ENCODE measurements around the gene SCAANT1. TPM values are rescaled to one million over a fixed set of nuclear protein-coding genes. Genes with fewer than 3 reads are reported as not detected.

The SCAANT1 gene
- not detected for total RNA-seq

- H3K36me3 ChIP-seq = no peaks in the 10 kb centered on the region
- peak within 1 kb of the TSS; percentile 98 to 100 for H3K27ac ChIP-seq
- H3K9me3 ChIP-seq = no peaks in the 10 kb centered on the region
- DNase-seq = peak; percentile 91 to 92
- intact Hi-C loops (cut with DNase I; ENCODE audit: low total_unique reads) = no loop called here
- peak; percentile 57 to 71 for TF ChIP-seq POLR2A (IDR thresholded peaks at IDR 0.05)
- peak in 2 of 4 experiments; percentile 38 to 59 for TF ChIP-seq CTCF (IDR thresholded peaks at IDR 0.05)
- H3K4me1 ChIP-seq = peaks cover 2 to 5% of the 10 kb centered on the region in 2 donors
- peak within 1 kb of the TSS; percentile 62 to 99 for H3K4me3 ChIP-seq
- no peaks in the 10 kb centered on the region for H3K27me3 ChIP-seq
Observed at GRCh38 chr3:63911873-63912767, at the start of gene SCAANT1. TSS of gene SCAANT1 (minus strand) at chr3:63912383.

- no peak for DNase-seq
- H3K27ac ChIP-seq = peak overlapping the region; percentile 22 to 79
- H3K9me3 ChIP-seq = no peaks in the 10 kb centered on the region
- H3K27me3 ChIP-seq = no peaks in the 10 kb centered on the region
- intact Hi-C loops (cut with DNase I; ENCODE audit: low total_unique reads) = no loop called here
- TF ChIP-seq POLR2A (IDR thresholded peaks at IDR 0.05) (no peak), CTCF (IDR thresholded peaks at IDR 0.05) (peak; percentile 45 to 69 (median 65))
- no peak overlapping the region for H3K4me3 ChIP-seq
- no peaks in the 10 kb centered on the region for H3K36me3 ChIP-seq
- H3K4me1 ChIP-seq = peaks cover 0 to 10% of the 10 kb centered on the region in 2 donors
Observed at GRCh38 chr3:63961891-63962290, 49.7 kb upstream of the SCAANT1 start.

GRCh38 chr3:63960048-63960711 is 48.0 kb upstream of the SCAANT1 start:
- no peak overlapping the region for H3K4me3 ChIP-seq
- H3K4me1 ChIP-seq = peaks cover 0 to 10% of the 10 kb centered on the region in 2 donors
- no peaks in the 10 kb centered on the region for H3K27me3 ChIP-seq
- intact Hi-C loops (cut with DNase I; ENCODE audit: low total_unique reads) = no loop called here
- no peak for TF ChIP-seq POLR2A (IDR thresholded peaks at IDR 0.05)
- no peaks in the 10 kb centered on the region for H3K9me3 ChIP-seq
- peak overlapping the region; percentile 62 to 79 for H3K27ac ChIP-seq
- DNase-seq = peak; percentile 28 to 42
- H3K36me3 ChIP-seq = no peaks in the 10 kb centered on the region

- H3K4me1 ChIP-seq = peaks cover 0 to 10% of the 10 kb centered on the region in 2 donors
- peak overlapping the region; percentile 62 to 79 for H3K27ac ChIP-seq
- H3K9me3 ChIP-seq = no peaks in the 10 kb centered on the region
- H3K27me3 ChIP-seq = no peaks in the 10 kb centered on the region
- intact Hi-C loops (cut with DNase I; ENCODE audit: low total_unique reads) = no loop called here
- no peak for TF ChIP-seq CTCF (IDR thresholded peaks at IDR 0.05)
- no peak for TF ChIP-seq POLR2A (IDR thresholded peaks at IDR 0.05)
- no peaks in the 10 kb centered on the region for H3K36me3 ChIP-seq
- H3K4me3 ChIP-seq = no peak overlapping the region
- DNase-seq = peak; percentile 41 to 60
Observed at GRCh38 chr3:63959146-63959545, 47.0 kb upstream of the SCAANT1 start.

- DNase-seq = no peak
- Histone ChIP-seq H3K4me1 (peaks cover 0 to 5% of the 10 kb centered on the region in 2 donors), H3K27me3 (no peaks in the 10 kb centered on the region), H3K9me3 (no peaks in the 10 kb centered on the region), H3K27ac (peak overlapping the region in 1 of 2 donors; percentile 12), H3K4me3 (no peak overlapping the region), H3K36me3 (no peaks in the 10 kb centered on the region)
- intact Hi-C loops (cut with DNase I; ENCODE audit: low total_unique reads) = no loop called here
- TF ChIP-seq POLR2A (IDR thresholded peaks at IDR 0.05) = no peak
- TF ChIP-seq CTCF (IDR thresholded peaks at IDR 0.05) = no peak
Observed at GRCh38 chr3:63955830-63956545, 43.8 kb upstream of the SCAANT1 start.
